ENCODE measurements around the gene TMEM117.

- TF ChIP-seq, protein P1, sequence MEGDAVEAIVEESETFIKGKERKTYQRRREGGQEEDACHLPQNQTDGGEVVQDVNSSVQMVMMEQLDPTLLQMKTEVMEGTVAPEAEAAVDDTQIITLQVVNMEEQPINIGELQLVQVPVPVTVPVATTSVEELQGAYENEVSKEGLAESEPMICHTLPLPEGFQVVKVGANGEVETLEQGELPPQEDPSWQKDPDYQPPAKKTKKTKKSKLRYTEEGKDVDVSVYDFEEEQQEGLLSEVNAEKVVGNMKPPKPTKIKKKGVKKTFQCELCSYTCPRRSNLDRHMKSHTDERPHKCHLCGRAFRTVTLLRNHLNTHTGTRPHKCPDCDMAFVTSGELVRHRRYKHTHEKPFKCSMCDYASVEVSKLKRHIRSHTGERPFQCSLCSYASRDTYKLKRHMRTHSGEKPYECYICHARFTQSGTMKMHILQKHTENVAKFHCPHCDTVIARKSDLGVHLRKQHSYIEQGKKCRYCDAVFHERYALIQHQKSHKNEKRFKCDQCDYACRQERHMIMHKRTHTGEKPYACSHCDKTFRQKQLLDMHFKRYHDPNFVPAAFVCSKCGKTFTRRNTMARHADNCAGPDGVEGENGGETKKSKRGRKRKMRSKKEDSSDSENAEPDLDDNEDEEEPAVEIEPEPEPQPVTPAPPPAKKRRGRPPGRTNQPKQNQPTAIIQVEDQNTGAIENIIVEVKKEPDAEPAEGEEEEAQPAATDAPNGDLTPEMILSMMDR (IDR thresholded peaks at IDR 0.05; ENCODE audit: low read depth, low read length), result no peak
- TF ChIP-seq POLR2A (IDR thresholded peaks at IDR 0.05; ENCODE audit: extremely low read depth, insufficient read length), result peak; percentile 89
- TF ChIP-seq, protein P2, sequence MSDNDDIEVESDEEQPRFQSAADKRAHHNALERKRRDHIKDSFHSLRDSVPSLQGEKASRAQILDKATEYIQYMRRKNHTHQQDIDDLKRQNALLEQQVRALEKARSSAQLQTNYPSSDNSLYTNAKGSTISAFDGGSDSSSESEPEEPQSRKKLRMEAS (IDR thresholded peaks at IDR 0.05; ENCODE audit: low read depth, low read length), result peak; percentile 4; the same call in 1 of the 2 replicates
Observed at GRCh38 chr12:43805860-43806736, 29.8 kb upstream of the TMEM117 start, which contains the start of gene TWF1.

Measured in NB4 (cell line).